SK-N-SH (cell line): ENCODE results near the gene ANKFN1. TPM values are rescaled to one million over a fixed set of nuclear protein-coding genes. Genes with fewer than 3 reads are reported as not detected.
A peak's percentile ranks its signal among the peaks of the same experiment; 100 is the strongest.

Source experiments
- CTCF ChIA-PET: fragments of 300-600, 350-600 bp; formaldehyde crosslinking; extraction: SDS; loops from one replicate; lab custom pipeline; 2021; lab: Yijun Ruan, JAX
- POLR2A ChIA-PET: fragments of 350-600 bp; sonication (Branson Sonifier 250); formaldehyde crosslinking; extraction: SDS; loops from one replicate; lab custom pipeline; 2020; ENCODE audit warnings: antibody characterized with exemption, inconsistent platforms; lab: Yijun Ruan, JAX
- DNase-seq: peaks from one replicate; pipeline ENCODE4 v3.0.0; 2012
- H2AFZ ChIP-seq: fragments of 200-600 bp; sonication (generic); 2 replicates; pipeline ENCODE4 v1.8.1; 2016; ENCODE audit warnings: antibody characterized with exemption, mild to moderate bottlenecking, low read depth
- H3F3A ChIP-seq: fragments of 200-600 bp; sonication (generic); replicated peaks from 2 replicates; pipeline ENCODE3; 2016; ENCODE audit warnings: antibody characterized with exemption, mild to moderate bottlenecking; ENCODE audit not compliant: insufficient read depth
- H3K27ac ChIP-seq, 2 experiments: fragments of 200-500 bp in 1 of 2; fragments of 200-600 bp in 1 of 2; sonication (Bioruptor generic) in 1 of 2; sonication (generic), shearing (Covaris generic) in 1 of 2; 2 replicates each; pipeline versions ENCODE4 v1.5.1 to v1.6.1; 2014 to 2016; ENCODE audit warnings: low read depth in 2 of 2, inconsistent platforms in 1 of 2, low read length in 1 of 2, mild to moderate bottlenecking in 1 of 2, mixed read lengths in 1 of 2
- H3K27me3 ChIP-seq: fragments of 200-600 bp; sonication (generic), shearing (Covaris generic); 2 replicates; pipeline ENCODE4 v1.6.1; 2016; ENCODE audit warnings: mixed run types; ENCODE audit not compliant: insufficient read depth
- H3K36me3 ChIP-seq, 2 experiments: fragments of 200-500 bp in 1 of 2; fragments of 200-600 bp in 1 of 2; sonication (Bioruptor generic) in 1 of 2; sonication (generic) in 1 of 2; replicated peaks in 1 of 2; 2 replicates each; pipeline versions ENCODE3 to v1.5.1; 2014 to 2016; ENCODE audit warnings: low read length in 1 of 2, mild to moderate bottlenecking in 1 of 2; ENCODE audit not compliant: insufficient read depth in 2 of 2, control insufficient read depth in 1 of 2
- H3K4me1 ChIP-seq, 2 experiments: fragments of 200-500 bp in 1 of 2; fragments of 200-600 bp in 1 of 2; sonication (Bioruptor generic) in 1 of 2; sonication (generic), shearing (Covaris generic) in 1 of 2; 2 replicates each; pipeline versions ENCODE4 v1.5.1 to v1.6.1; 2014 to 2016; ENCODE audit warnings: low read depth in 1 of 2, low read length in 1 of 2, mixed run types in 1 of 2; ENCODE audit not compliant: insufficient read depth in 2 of 2, control insufficient read depth in 1 of 2
- H3K4me2 ChIP-seq: fragments of 200-600 bp; sonication (generic), shearing (Covaris generic); 2 replicates; pipeline ENCODE4 v1.6.1; 2017; ENCODE audit warnings: mixed run types
- H3K4me3 ChIP-seq, 2 experiments: fragments of 200-500 bp in 1 of 2; fragments of 200-600 bp in 1 of 2; sonication (Bioruptor generic) in 1 of 2; sonication (generic), shearing (Covaris generic) in 1 of 2; 2 replicates each; pipeline versions ENCODE4 v1.5.1 to v1.8.1; 2014 to 2016; ENCODE audit warnings: low read depth in 2 of 2, inconsistent platforms in 1 of 2, low read length in 1 of 2, mild to moderate bottlenecking in 1 of 2, mixed read lengths in 1 of 2, moderate library complexity in 1 of 2
- H3K79me2 ChIP-seq: fragments of 200-600 bp; sonication (generic); 2 replicates; pipeline ENCODE4 v1.8.1; 2017; ENCODE audit warnings: mild to moderate bottlenecking; ENCODE audit not compliant: insufficient read depth
- H3K9ac ChIP-seq: fragments of 200-600 bp; sonication (generic); 2 replicates; pipeline ENCODE4 v1.6.1; 2017; ENCODE audit warnings: mixed run types
- H3K9me2 ChIP-seq: fragments of 200-600 bp; sonication (generic); 2 replicates; pipeline ENCODE4 v1.6.1; 2017; ENCODE audit warnings: mixed run types
- H3K9me3 ChIP-seq: fragments of 200-600 bp; sonication (generic); 2 replicates; pipeline ENCODE4 v1.6.1; 2017; ENCODE audit warnings: mixed run types, mild to moderate bottlenecking, moderate library complexity
- H4K20me1 ChIP-seq: fragments of 200-600 bp; sonication (generic); 2 replicates; pipeline ENCODE4 v1.6.1; 2017; ENCODE audit warnings: mild to moderate bottlenecking, mixed run types; ENCODE audit not compliant: insufficient read depth
- CHD2 ChIP-seq: fragments of 150-350 bp; IDR thresholded peaks from 2 replicates; pipeline ENCODE4 v1.6.1; 2018; ENCODE audit warnings: low read length; ENCODE audit not compliant: partially characterized antibody
- ELF1 ChIP-seq: IDR thresholded peaks from 2 replicates; pipeline ENCODE4 v1.4.0; 2012
- EP300 ChIP-seq, 2 experiments: IDR thresholded peaks; 2 replicates each; pipeline versions ENCODE4 v1.4.0 to v1.6.1; 2012; ENCODE audit warnings: borderline replicate concordance in 1 of 2, low read depth in 1 of 2, low read length in 1 of 2
- EZH2phosphoT487 ChIP-seq: fragments of 200-600 bp; sonication (generic); IDR thresholded peaks from 2 replicates; pipeline ENCODE4 v1.6.1; 2017; ENCODE audit warnings: low read depth, mixed run types, mild to moderate bottlenecking, antibody characterized with exemption, moderate library complexity, borderline replicate concordance
- FOSL2 ChIP-seq: IDR thresholded peaks from 2 replicates; pipeline ENCODE4 v1.4.0; 2012; ENCODE audit warnings: low read depth, mild to moderate bottlenecking, moderate library complexity, borderline replicate concordance
- GATA2 ChIP-seq: sonication (generic); formaldehyde crosslinking; IDR thresholded peaks from 2 replicates; pipeline ENCODE4 v1.5.0; 2020; ENCODE audit warnings: mild to moderate bottlenecking, missing genetic modification reagents
- JUND ChIP-seq: IDR thresholded peaks from 2 replicates; pipeline ENCODE4 v1.4.0; 2012
- MAX ChIP-seq: IDR thresholded peaks from 2 replicates; pipeline ENCODE4 v1.4.0; 2012; ENCODE audit warnings: low read depth
- PBX3 ChIP-seq: IDR thresholded peaks from 2 replicates; pipeline ENCODE4; 2012
- POLR2AphosphoS5 ChIP-seq: IDR thresholded peaks from 2 replicates; pipeline ENCODE4 v1.6.1; 2012; ENCODE audit warnings: low read depth, low read length
- RCOR1 ChIP-seq: fragments of 150-350 bp; IDR thresholded peaks from 2 replicates; pipeline ENCODE4 v1.6.1; 2017; ENCODE audit warnings: antibody characterized with exemption, low read length
- REST ChIP-seq: IDR thresholded peaks from 2 replicates; pipeline ENCODE4 v1.6.1; 2012; ENCODE audit warnings: mild to moderate bottlenecking, low read depth, low read length, moderate library complexity
- RXRA ChIP-seq: IDR thresholded peaks from 2 replicates; pipeline ENCODE4 v1.4.0; 2012; ENCODE audit warnings: low read depth, mild to moderate bottlenecking, borderline replicate concordance
- SMC3 ChIP-seq: IDR thresholded peaks from 2 replicates; pipeline ENCODE4 v1.6.1; 2012; ENCODE audit warnings: low read depth, low read length, improper control_type of control experiment
- USF1 ChIP-seq: IDR thresholded peaks from 2 replicates; pipeline ENCODE4 v1.4.0; 2012; ENCODE audit warnings: low read depth, borderline replicate concordance
- USF2 ChIP-seq: fragments of 150-350 bp; IDR thresholded peaks from 2 replicates; pipeline ENCODE4 v1.6.1; 2017; ENCODE audit warnings: antibody characterized with exemption, low read length, low read depth, borderline replicate concordance
- ZBTB33 ChIP-seq: IDR thresholded peaks from 2 replicates; pipeline ENCODE4 v1.4.0; 2012; ENCODE audit warnings: low read depth, borderline replicate concordance
- polyA plus RNA-seq, 3 experiments: library from polyadenylated mRNA; depleted of rRNA; stranded (reverse); fragments of >200 nt; gene quantifications; 2 replicates each; pipeline ENCODE4 v1.2.3, GENCODE V29; 2012

Gene ANKFN1
- polyA plus RNA-seq, 1 of the 3 experiments (the other 2 are of a cell fraction) = 0.07 TPM

GRCh38 chr17:56292010-56292409 is 138.7 kb downstream of the ANKFN1 start (continued):
- TF ChIP-seq PBX3 = peak; percentile 81
- no peak for TF ChIP-seq EZH2phosphoT487
- no peak; the same call in 1 of the 2 replicates for TF ChIP-seq POLR2AphosphoS5
- no peak for TF ChIP-seq GATA2 (CRISPR knock-in tag)
- peak; percentile 96 for TF ChIP-seq FOSL2
- TF ChIP-seq ZBTB33 = peak; percentile 67; the same call in 1 of the 2 replicates
- TF ChIP-seq USF2 = no peak
- no peak for TF ChIP-seq RCOR1
- TF ChIP-seq USF1 = no peak
- peak; percentile 80; the same call in 1 of the 2 replicates for TF ChIP-seq RXRA
- TF ChIP-seq EP300 (IDR thresholded peaks at IDR 0.05; ENCODE audit: borderline replicate concordance in 1 of 2, low read depth in 1 of 2, low read length in 1 of 2) = peak in 1 of 2 experiments; percentile 80; a peak in 2 of 4 replicates
- no peak for TF ChIP-seq CHD2
- peak; percentile 93 for TF ChIP-seq JUND
- no peak for TF ChIP-seq SMC3
- no peak for TF ChIP-seq ELF1
- TF ChIP-seq MAX = peak; percentile 63

GRCh38 chr17:56292578-56292977 is 139.3 kb downstream of the ANKFN1 start:
- no peak for DNase-seq
- peak overlapping the region in 1 of 2 experiments; percentile 86; a peak in 3 of 4 replicates for H3K27ac ChIP-seq
- H4K20me1 ChIP-seq = no peaks in the 10 kb centered on the region
- peak overlapping the region; percentile 36; the same call in 1 of the 2 replicates for H3K9ac ChIP-seq
- no peaks in the 10 kb centered on the region for H3K36me3 ChIP-seq
- peak overlapping the region in 1 of 2 experiments; percentile 1; a peak in 1 of 4 replicates for H3K4me3 ChIP-seq
- H3K79me2 ChIP-seq = no peaks in the 10 kb centered on the region
- ChIA-PET CTCF (no interaction called here), POLR2A (no interaction called here)
- no peaks in the 10 kb centered on the region for H3K27me3 ChIP-seq
- peaks cover 0 to 23% of the 10 kb centered on the region in 2 experiments for H3K4me1 ChIP-seq
- no peak overlapping the region for H2AFZ ChIP-seq
- no peaks in the 10 kb centered on the region for H3K9me2 ChIP-seq
- H3K4me2 ChIP-seq = peak overlapping the region; percentile 74
- H3K9me3 ChIP-seq = no peaks in the 10 kb centered on the region
- peaks cover 29% of the 10 kb centered on the region for H3F3A ChIP-seq
- TF ChIP-seq REST = no peak
- no peak for TF ChIP-seq USF2
- TF ChIP-seq ZBTB33 = no peak
- 0 out of 2 replicates have a peak, but pooled peaks have one; percentile 38 for TF ChIP-seq PBX3
